Effector CD4-positive, alpha-beta T cell (primary cell): ENCODE data around the gene ABCC3. TPM values are rescaled to one million over a fixed set of nuclear protein-coding genes. Genes with fewer than 3 reads are reported as not detected.

Experiments used
- DNase-seq: peaks from one replicate; pipeline ENCODE4 v3.0.0-alpha.2; 2020
- total RNA-seq: gene quantifications from one replicate; lab custom pipeline; 2026; lab: John Stamatoyannopoulos, UW

ABCC3 gene, protein sequence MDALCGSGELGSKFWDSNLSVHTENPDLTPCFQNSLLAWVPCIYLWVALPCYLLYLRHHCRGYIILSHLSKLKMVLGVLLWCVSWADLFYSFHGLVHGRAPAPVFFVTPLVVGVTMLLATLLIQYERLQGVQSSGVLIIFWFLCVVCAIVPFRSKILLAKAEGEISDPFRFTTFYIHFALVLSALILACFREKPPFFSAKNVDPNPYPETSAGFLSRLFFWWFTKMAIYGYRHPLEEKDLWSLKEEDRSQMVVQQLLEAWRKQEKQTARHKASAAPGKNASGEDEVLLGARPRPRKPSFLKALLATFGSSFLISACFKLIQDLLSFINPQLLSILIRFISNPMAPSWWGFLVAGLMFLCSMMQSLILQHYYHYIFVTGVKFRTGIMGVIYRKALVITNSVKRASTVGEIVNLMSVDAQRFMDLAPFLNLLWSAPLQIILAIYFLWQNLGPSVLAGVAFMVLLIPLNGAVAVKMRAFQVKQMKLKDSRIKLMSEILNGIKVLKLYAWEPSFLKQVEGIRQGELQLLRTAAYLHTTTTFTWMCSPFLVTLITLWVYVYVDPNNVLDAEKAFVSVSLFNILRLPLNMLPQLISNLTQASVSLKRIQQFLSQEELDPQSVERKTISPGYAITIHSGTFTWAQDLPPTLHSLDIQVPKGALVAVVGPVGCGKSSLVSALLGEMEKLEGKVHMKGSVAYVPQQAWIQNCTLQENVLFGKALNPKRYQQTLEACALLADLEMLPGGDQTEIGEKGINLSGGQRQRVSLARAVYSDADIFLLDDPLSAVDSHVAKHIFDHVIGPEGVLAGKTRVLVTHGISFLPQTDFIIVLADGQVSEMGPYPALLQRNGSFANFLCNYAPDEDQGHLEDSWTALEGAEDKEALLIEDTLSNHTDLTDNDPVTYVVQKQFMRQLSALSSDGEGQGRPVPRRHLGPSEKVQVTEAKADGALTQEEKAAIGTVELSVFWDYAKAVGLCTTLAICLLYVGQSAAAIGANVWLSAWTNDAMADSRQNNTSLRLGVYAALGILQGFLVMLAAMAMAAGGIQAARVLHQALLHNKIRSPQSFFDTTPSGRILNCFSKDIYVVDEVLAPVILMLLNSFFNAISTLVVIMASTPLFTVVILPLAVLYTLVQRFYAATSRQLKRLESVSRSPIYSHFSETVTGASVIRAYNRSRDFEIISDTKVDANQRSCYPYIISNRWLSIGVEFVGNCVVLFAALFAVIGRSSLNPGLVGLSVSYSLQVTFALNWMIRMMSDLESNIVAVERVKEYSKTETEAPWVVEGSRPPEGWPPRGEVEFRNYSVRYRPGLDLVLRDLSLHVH (N-terminal part only)
- not detected for total RNA-seq

DNA sequence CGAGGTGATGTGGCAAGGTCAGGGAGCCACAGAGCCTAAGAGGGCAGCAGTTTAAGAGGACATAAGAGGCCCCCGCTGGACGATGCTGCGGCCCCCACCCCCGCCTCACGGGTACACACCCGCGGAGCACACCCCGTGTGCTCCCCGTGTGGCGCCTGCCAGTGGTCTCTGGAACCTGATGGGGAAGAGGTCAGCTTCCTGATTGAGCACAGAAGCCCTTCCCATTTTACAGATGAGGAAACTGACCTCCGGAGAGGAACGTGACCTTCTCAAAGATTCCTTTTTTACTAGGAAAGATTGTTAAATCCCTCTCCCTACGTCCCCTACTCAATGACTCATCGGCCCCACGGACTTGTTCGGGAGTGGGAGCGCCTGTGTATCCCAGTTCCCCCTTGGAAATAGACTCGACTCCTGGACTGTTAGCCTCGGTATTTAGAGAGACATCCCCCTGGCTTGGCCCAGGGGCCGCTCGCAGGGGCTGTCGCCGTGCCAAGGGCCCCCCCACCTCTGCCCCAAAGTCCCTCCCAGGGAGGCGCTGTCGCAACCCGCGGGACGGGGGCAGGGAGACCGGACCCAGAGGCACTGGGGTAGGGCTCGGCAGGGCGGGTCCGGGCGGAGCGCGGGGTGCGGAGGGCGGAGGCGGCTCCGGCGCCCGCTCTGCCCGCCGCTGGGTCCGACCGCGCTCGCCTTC lies at the start of gene ABCC3:
ABCC3 (plus strand) TSS at position 658 of the 691 bp plus-strand sequence. CDS start 56 bp downstream, outside the sequence.
- DNase-seq: no peak

GRCh38 chr17:50585346-50585745 lies 49.3 kb upstream of the ABCC3 start:
- no peak for DNase-seq

DNA sequence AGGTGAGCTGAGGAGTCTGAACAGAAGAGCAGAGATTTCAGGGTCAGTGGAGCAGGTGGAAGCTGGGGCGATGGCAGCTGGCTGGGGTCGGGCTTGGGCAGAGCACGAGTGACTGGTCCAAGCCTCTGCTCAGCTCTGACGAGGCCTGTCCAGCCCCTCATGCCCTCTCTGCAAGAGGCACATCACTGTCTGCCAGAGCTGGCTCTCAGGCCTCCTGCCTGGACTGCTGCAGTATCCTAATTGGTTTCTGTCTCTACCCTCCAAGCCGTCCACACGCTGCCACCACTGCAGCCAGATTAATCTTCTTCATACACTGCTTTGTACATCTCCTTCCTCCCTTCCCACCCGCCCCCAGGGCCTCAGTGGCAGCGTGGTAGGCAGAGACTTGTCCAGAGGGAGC lies 48.8 kb upstream of the ABCC3 start:
- no peak for DNase-seq

- no peak for DNase-seq
Observed at GRCh38 chr17:50586421-50587247, 48.0 kb upstream of the ABCC3 start.

- DNase-seq: no peak
Observed at GRCh38 chr17:50587571-50587970, 47.1 kb upstream of the ABCC3 start.

DNA sequence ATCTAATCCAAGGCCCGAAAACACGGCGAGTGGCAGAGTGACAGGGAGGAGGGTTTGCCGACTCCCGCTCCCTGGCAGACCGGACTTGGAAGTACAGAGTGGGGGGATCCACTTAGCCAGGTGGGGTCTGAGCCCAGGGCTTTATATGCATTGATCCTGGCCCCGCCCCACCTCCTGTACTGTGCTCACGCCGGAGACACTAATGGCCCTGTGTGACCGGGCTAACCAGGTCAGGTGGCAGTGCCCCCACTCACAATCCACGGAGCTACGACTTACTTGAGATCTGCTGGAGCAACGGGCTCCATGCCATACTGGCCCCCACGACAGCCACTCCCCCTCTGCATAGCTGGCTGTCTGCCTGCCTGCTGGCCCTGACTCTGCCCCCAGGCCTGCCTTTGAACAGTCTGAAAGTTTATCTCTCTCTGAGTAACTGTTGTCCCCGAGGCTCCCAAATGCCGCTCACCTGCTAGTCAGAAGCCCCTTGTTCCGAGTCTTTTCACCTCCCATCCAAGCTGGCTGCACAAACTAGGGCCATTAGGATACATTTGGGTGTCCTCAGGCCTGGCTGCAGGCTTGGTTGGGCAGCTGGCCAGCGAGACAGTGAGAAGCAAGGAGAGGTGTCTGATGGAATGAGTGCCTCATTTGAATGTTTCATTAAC lies 46.2 kb upstream of the ABCC3 start:
- no peak for DNase-seq

DNA sequence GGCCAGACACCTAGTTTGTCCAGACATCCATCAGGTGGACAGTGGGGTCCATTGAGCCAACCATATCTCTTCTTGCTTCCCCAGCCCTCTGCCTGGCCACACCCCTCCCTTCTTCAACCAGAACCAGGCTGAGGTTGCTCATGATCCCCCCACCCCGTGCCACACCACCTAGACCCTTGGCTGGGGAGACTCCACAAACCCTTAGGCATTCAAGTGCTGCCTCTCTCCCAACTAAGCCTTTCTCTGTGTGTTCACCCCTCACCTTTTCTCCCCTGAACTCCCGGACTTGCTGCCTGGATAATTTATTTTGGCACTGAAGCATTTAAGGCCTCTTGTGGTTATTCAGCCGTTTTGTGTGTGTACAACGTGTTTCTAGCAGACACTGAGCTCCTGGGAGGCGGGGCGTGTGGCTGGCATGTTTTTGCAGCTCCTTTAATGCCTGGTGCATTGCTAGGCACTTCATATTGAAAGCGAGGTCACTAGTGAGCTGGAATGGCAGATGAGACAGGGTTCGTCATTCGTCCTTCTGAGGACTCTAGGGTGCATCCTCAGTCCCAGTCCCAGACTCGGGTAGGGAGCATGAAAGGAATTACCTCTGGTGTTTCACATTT lies 45.5 kb upstream of the ABCC3 start:
- no peak for DNase-seq

DNA sequence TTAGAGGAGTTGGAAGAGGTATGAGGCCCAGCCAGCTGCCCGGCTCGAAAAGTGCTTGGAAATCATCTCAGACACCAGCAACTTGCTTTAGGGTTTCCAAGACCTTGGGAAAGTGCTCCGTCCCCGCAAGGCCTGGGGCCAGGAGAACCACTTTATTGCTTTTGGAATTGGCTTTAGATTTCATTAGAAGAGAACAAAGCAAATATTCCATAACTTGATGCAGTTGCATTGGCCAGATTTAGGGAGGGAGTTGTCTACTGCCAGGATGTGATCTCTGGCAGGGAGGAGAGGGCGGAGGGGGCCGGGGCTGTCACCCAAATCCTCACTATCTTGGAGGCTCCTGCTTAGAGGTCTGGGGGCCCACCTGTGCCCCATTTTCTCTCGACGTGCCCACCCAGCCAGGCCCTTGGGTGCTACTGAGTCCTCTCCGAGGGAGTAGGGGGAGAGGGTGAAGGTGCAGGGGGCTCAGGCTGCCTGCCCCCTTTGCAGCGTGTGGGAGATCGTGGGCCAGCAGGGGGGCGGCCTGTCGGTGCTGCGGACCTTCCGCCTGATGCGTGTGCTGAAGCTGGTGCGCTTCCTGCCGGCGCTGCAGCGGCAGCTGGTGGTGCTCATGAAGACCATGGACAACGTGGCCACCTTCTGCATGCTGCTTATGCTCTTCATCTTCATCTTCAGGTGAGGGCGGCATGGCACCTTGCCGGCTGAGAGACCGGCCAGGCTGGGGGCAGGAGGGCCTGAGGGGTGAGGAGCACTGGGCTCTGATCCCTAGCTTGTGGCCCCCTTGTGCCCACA lies 43.5 kb upstream of the ABCC3 start:
- no peak for DNase-seq

- DNase-seq: no peak
Observed at GRCh38 chr17:50593321-50593720, 41.4 kb upstream of the ABCC3 start.

- no peak for DNase-seq
Observed at GRCh38 chr17:50594128-50594823, 40.4 kb upstream of the ABCC3 start.

DNA sequence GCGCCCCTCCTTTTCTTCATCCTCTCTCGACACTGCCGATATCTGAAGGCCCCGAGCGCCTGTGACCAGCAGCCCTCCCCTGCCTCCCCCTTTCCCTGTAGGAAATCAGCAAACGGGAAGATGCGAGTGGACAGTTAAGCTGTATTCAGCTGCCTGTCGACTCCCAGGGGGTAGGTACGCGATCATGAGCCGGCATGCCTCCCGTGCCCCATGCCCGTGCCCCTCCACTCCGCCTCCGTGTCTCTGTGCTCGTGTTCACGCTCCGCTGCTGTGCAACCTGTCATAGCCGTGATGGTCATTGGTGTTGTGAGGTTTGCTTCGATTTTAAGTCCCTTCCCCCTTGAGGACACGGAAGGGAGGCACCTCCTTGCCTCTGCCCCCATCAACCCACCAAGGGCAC lies 39.8 kb upstream of the ABCC3 start:
- DNase-seq: no peak

DNA sequence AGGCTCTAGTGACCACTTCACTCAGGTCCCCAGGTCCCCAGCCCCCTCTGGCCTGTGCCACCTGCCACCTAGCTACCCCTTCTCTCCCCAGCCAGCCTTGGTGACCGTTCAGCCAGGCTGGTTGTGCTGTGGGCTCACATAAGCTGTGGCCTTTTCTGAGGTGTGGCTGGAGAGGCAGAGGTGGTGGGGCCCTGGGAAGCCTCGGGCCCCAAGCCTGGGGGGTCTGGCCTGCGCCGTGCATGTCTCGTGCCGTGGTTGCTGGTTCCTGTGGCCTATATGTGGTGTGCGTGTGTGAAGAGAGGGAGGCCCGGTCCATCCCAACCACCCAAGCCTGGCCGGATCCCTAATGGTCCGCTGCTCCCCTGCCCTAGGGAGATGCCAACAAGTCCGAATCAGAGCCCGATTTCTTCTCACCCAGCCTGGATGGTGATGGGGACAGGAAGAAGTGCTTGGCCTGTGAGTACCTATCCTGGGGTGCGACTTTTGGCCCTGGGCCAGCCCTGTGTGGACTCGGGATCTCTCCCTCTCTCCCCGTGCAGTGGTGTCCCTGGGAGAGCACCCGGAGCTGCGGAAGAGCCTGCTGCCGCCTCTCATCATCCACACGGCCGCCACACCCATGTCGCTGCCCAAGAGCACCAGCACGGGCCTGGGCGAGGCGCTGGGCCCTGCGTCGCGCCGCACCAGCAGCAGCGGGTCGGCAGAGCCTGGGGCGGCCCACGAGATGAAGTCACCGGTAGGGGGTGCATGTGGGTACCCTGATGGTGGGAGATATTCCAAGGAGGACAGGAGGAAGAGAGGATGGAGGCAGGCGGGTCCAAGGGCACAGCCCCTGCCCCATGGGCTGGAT lies 38.3 kb upstream of the ABCC3 start:
- DNase-seq: no peak

DNA sequence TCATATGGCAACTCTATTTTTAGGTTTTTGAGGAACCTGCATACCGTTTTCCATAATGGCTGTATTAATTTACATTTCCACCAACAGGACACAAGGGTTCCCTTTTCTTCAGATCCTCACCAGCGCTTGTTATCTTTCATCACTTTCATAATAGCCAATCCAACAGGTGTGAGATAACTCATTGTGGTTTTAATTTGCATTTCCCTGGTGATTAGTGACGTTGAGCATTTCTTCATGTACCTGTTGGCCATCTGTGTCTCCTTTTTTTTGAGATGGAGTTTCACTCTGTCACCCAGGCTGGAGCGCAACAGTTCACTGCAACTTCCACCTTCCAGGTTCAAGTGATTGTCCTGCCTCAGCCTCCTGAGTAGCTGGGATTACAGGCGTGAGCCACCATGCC lies 36.2 kb upstream of the ABCC3 start:
- DNase-seq: no peak

- no peak for DNase-seq
Observed at GRCh38 chr17:50599606-50600005, 35.1 kb upstream of the ABCC3 start.

- no peak for DNase-seq
Observed at GRCh38 chr17:50601823-50602375, 32.8 kb upstream of the ABCC3 start.

DNA sequence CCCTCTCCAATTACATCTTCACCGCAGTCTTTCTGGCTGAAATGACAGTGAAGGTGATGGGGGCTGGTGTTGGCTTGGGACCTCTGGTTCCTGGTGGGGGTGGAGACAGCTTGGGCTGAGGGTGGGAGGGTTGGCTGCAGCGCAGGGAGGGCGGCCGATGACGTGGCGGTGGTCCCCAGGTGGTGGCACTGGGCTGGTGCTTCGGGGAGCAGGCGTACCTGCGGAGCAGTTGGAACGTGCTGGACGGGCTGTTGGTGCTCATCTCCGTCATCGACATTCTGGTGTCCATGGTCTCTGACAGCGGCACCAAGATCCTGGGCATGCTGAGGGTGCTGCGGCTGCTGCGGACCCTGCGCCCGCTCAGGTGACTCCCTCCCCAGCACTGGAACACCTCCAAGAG lies 31.8 kb upstream of the ABCC3 start:
- no peak for DNase-seq

GRCh38 chr17:50603340-50603739 lies 31.3 kb upstream of the ABCC3 start:
- no peak for DNase-seq

GRCh38 chr17:50604513-50604912 lies 30.2 kb upstream of the ABCC3 start:
- no peak for DNase-seq
